OCI-LY3 (cell line): ENCODE data around the gene ADARB1.

ENCODE experiments used
- CTCF ChIP-seq: fragments of 200-600, 300-600 bp; sonication (generic); IDR thresholded peaks from 2 replicates; pipeline ENCODE4 v1.5.1; 2014; ENCODE audit warnings: antibody characterized with exemption, low read length, low read depth
- EZH2phosphoT487 ChIP-seq: fragments of 200-600 bp; shearing (Covaris generic); IDR thresholded peaks from 2 replicates; pipeline ENCODE4 v1.6.1; 2018; ENCODE audit warnings: antibody characterized with exemption, mixed run types, low read depth

GRCh38 chr21:45132841-45133573 lies 58.6 kb downstream of the ADARB1 start:
- TF ChIP-seq CTCF, result no peak
- no peak for TF ChIP-seq EZH2phosphoT487
